HEK293 (cell line): ENCODE results near the gene TRAPPC2L.
A peak's percentile ranks its signal among the peaks of the same experiment; 100 is the strongest.

Experiments used
- CTCF ChIA-PET: fragments of 350-600 bp; formaldehyde crosslinking; extraction: SDS; loops from one replicate; lab custom pipeline; 2021; ENCODE audit warnings: antibody characterized with exemption; lab: Yijun Ruan, JAX
- POLR2A ChIA-PET: fragments of 300-600 bp; formaldehyde crosslinking; extraction: SDS; loops from one replicate; lab custom pipeline; 2020; ENCODE audit warnings: antibody characterized with exemption, inconsistent platforms; lab: Yijun Ruan, JAX
- H3K27ac ChIP-seq: fragments of 200-500 bp; sonication (Bioruptor generic); 2 replicates; pipeline ENCODE4 v1.5.1; 2014; ENCODE audit warnings: low read depth, low read length, control low read depth, inconsistent platforms; ENCODE audit errors: extremely low read depth
- H3K36me3 ChIP-seq, 2 experiments: fragments of 200-500 bp in 1 of 2; sonication (Bioruptor generic) in 1 of 2; 1 replicate in 1 of 2; 2 replicates in 1 of 2; pipeline ENCODE4 v1.5.1; 2014 to 2017; ENCODE audit warnings: inconsistent platforms in 2 of 2, low read length in 2 of 2; ENCODE audit not compliant: control insufficient read depth in 2 of 2, insufficient read depth in 1 of 2
- H3K4me1 ChIP-seq: fragments of 200-500 bp; sonication (Bioruptor generic); 2 replicates; pipeline ENCODE4 v1.5.1; 2014; ENCODE audit warnings: mild to moderate bottlenecking, low read length, inconsistent platforms; ENCODE audit not compliant: control insufficient read depth, insufficient read depth
- H3K4me3 ChIP-seq: 2 replicates; pipeline ENCODE4 v1.5.1; 2011; ENCODE audit warnings: low read depth, mild to moderate bottlenecking, control low read depth, low read length, moderate library complexity
- H3K9me3 ChIP-seq: fragments of 200-500 bp; sonication (Bioruptor generic); 2 replicates; pipeline ENCODE4 v1.5.1; 2014; ENCODE audit warnings: low read depth, low read length, inconsistent platforms; ENCODE audit not compliant: control insufficient read depth, insufficient read depth
- SCRT1 ChIP-seq: fragments of 450-650 bp; formaldehyde crosslinking; IDR thresholded peaks from 2 replicates; pipeline ENCODE4 v1.5.1; 2016; ENCODE audit warnings: missing biosample characterization, missing genetic modification characterization, borderline replicate concordance
- ZBTB21 ChIP-seq: fragments of 450-650 bp; formaldehyde crosslinking; IDR thresholded peaks from 2 replicates; pipeline ENCODE4 v1.5.1; 2017; ENCODE audit warnings: missing biosample characterization, missing genetic modification characterization
- ZFP3 ChIP-seq: fragments of 450-650 bp; formaldehyde crosslinking; IDR thresholded peaks from 2 replicates; pipeline ENCODE4 v1.5.1; 2016; ENCODE audit warnings: low read depth, missing biosample characterization, missing genetic modification characterization
- ZNF112 ChIP-seq: fragments of 450-650 bp; formaldehyde crosslinking; IDR thresholded peaks from 2 replicates; pipeline ENCODE4 v1.5.0; 2017; ENCODE audit warnings: missing biosample characterization, missing genetic modification characterization
- ZNF140 ChIP-seq: fragments of 450-650 bp; formaldehyde crosslinking; IDR thresholded peaks from 2 replicates; pipeline ENCODE4 v1.5.1; 2016; ENCODE audit warnings: missing biosample characterization, missing genetic modification characterization
- ZNF239 ChIP-seq: fragments of 450-650 bp; formaldehyde crosslinking; IDR thresholded peaks from 2 replicates; pipeline ENCODE4 v1.5.1; 2016; ENCODE audit warnings: missing biosample characterization, missing genetic modification characterization
- ZNF37A ChIP-seq: fragments of 450-650 bp; IDR thresholded peaks from 2 replicates; pipeline ENCODE4 v1.5.1; 2018; ENCODE audit warnings: missing biosample characterization, missing genetic modification characterization
- ZNF501 ChIP-seq: fragments of 450-650 bp; formaldehyde crosslinking; IDR thresholded peaks from 2 replicates; pipeline ENCODE4 v1.5.1; 2016; ENCODE audit warnings: missing biosample characterization, missing genetic modification characterization
- ZNF514 ChIP-seq: fragments of 450-650 bp; formaldehyde crosslinking; IDR thresholded peaks from 2 replicates; pipeline ENCODE4 v1.5.1; 2016; ENCODE audit warnings: missing biosample characterization, missing genetic modification characterization
- ZNF658 ChIP-seq: fragments of 450-650 bp; formaldehyde crosslinking; IDR thresholded peaks from 2 replicates; pipeline ENCODE4; 2016; ENCODE audit warnings: missing biosample characterization, missing genetic modification characterization
- ZNF677 ChIP-seq: fragments of 450-650 bp; IDR thresholded peaks from 2 replicates; pipeline ENCODE4 v1.5.0; 2018; ENCODE audit warnings: missing biosample characterization, mild to moderate bottlenecking, missing genetic modification characterization, moderate library complexity
- ZNF747 ChIP-seq: fragments of 450-650 bp; formaldehyde crosslinking; IDR thresholded peaks from 2 replicates; pipeline ENCODE4 v1.5.1; 2016; ENCODE audit warnings: missing biosample characterization, missing genetic modification characterization
- ZNF776 ChIP-seq: fragments of 450-650 bp; formaldehyde crosslinking; IDR thresholded peaks from 2 replicates; pipeline ENCODE4 v1.5.0; 2017; ENCODE audit warnings: missing biosample characterization, missing genetic modification characterization, borderline replicate concordance
- ZNF791 ChIP-seq: fragments of 450-650 bp; formaldehyde crosslinking; IDR thresholded peaks from 2 replicates; pipeline ENCODE4 v1.5.1; 2016; ENCODE audit warnings: missing biosample characterization, missing genetic modification characterization
- ZSCAN30 ChIP-seq: fragments of 450-650 bp; IDR thresholded peaks from 2 replicates; pipeline ENCODE4 v1.5.1; 2018; ENCODE audit warnings: missing biosample characterization, mild to moderate bottlenecking, missing genetic modification characterization, moderate library complexity
- TF ChIP-seq, protein P1 (sequence below): fragments of 450-650 bp; formaldehyde crosslinking; IDR thresholded peaks from 2 replicates; pipeline ENCODE4 v1.5.1; 2017; ENCODE audit warnings: missing biosample characterization, mild to moderate bottlenecking, missing genetic modification characterization, moderate library complexity
- TF ChIP-seq, protein P2 (sequence below): fragments of 450-650 bp; formaldehyde crosslinking; IDR thresholded peaks from 2 replicates; pipeline ENCODE4 v1.5.1; 2016; ENCODE audit warnings: missing biosample characterization, missing genetic modification characterization, low read depth
- TF ChIP-seq, protein P3 (sequence below): fragments of 450-650 bp; formaldehyde crosslinking; IDR thresholded peaks from 2 replicates; pipeline ENCODE4 v1.5.1; 2016; ENCODE audit warnings: missing biosample characterization, missing genetic modification characterization
- TF ChIP-seq, protein P4 (sequence below): fragments of 450-650 bp; formaldehyde crosslinking; IDR thresholded peaks from 2 replicates; pipeline ENCODE4 v1.5.1; 2016; ENCODE audit warnings: missing biosample characterization, missing genetic modification characterization

TRAPPC2L gene

DNA sequence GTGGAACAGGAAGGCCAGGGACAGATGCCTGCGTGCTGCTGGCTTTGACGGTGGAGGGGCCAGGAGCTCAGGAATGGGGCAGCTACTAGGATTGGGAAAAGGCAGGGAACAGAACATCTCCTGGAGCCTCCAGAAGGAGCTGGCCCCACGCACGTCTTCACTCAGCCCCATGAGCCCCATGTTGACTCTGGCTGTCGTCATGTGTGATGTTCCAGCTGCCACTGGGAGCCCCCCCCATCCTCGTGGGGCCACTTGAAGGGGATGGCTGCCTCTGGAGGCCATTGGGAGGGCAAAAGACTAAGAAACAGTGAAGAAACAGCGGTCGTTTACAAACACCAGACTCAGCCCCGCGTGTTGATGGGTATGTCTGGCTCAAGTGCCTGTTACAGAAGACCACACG is 26.7 kb upstream of the TRAPPC2L start (continued):
- TF ChIP-seq, protein P1, sequence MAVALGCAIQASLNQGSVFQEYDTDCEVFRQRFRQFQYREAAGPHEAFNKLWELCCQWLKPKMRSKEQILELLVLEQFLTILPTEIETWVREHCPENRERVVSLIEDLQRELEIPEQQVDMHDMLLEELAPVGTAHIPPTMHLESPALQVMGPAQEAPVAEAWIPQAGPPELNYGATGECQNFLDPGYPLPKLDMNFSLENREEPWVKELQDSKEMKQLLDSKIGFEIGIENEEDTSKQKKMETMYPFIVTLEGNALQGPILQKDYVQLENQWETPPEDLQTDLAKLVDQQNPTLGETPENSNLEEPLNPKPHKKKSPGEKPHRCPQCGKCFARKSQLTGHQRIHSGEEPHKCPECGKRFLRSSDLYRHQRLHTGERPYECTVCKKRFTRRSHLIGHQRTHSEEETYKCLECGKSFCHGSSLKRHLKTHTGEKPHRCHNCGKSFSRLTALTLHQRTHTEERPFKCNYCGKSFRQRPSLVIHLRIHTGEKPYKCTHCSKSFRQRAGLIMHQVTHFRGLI, result no peak
- TF ChIP-seq ZNF658 (tag by site-specific recombination), result no peak
- no peak for TF ChIP-seq ZNF776 (tag by site-specific recombination)
- TF ChIP-seq ZNF112 (tag by site-specific recombination), result no peak
- TF ChIP-seq ZSCAN30 (tag by site-specific recombination), result no peak
- TF ChIP-seq ZNF791 (tag by site-specific recombination), result no peak
- TF ChIP-seq, protein P2, sequence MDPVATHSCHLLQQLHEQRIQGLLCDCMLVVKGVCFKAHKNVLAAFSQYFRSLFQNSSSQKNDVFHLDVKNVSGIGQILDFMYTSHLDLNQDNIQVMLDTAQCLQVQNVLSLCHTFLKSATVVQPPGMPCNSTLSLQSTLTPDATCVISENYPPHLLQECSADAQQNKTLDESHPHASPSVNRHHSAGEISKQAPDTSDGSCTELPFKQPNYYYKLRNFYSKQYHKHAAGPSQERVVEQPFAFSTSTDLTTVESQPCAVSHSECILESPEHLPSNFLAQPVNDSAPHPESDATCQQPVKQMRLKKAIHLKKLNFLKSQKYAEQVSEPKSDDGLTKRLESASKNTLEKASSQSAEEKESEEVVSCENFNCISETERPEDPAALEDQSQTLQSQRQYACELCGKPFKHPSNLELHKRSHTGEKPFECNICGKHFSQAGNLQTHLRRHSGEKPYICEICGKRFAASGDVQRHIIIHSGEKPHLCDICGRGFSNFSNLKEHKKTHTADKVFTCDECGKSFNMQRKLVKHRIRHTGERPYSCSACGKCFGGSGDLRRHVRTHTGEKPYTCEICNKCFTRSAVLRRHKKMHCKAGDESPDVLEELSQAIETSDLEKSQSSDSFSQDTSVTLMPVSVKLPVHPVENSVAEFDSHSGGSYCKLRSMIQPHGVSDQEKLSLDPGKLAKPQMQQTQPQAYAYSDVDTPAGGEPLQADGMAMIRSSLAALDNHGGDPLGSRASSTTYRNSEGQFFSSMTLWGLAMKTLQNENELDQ (tag by site-specific recombination), result no peak
- TF ChIP-seq SCRT1 (tag by site-specific recombination), result no peak
- TF ChIP-seq, protein P3, sequence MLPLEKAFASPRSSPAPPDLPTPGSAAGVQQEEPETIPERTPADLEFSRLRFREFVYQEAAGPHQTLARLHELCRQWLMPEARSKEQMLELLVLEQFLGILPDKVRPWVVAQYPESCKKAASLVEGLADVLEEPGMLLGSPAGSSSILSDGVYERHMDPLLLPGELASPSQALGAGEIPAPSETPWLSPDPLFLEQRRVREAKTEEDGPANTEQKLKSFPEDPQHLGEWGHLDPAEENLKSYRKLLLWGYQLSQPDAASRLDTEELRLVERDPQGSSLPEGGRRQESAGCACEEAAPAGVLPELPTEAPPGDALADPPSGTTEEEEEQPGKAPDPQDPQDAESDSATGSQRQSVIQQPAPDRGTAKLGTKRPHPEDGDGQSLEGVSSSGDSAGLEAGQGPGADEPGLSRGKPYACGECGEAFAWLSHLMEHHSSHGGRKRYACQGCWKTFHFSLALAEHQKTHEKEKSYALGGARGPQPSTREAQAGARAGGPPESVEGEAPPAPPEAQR, result no peak

DNA sequence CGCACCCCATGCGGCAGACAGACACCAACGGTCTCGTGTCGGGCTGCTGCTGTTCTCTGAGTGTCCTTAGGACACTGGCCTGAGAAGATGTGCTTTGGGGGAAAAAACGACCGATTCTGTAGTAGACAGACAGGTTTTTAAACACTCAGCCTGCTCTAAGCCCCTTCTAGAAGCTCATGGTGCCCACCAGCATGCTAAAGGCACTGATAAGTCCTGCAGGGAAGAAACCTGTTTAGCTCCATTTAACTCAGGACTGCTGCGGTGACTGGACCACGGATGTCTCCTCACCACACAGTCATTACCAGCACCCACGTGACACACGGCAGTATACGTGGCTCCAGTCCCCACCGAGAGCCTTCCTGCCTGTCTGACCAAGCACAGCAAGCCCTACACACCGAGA is 26.1 kb upstream of the TRAPPC2L start:
- ChIA-PET CTCF (interaction anchor here (0.7 kb wide), 1 partner anchor 24 kb away, joined by 3 read pairs; no protein-coding TSS in a partner anchor), POLR2A (no interaction called here)
- Histone ChIP-seq H3K4me3 (no peak overlapping the region), H3K36me3 (peaks cover 0 to 3% of the 10 kb centered on the region in 2 experiments; a peak in 1 of 3 replicates), H3K27ac (no peak overlapping the region), H3K4me1 (no peaks in the 10 kb centered on the region), H3K9me3 (no peaks in the 10 kb centered on the region)
- TF ChIP-seq ZNF239 (peak; percentile 100), ZBTB21 (no peak), ZFP3 (no peak), ZNF37A (tag by site-specific recombination) (no peak)

DNA sequence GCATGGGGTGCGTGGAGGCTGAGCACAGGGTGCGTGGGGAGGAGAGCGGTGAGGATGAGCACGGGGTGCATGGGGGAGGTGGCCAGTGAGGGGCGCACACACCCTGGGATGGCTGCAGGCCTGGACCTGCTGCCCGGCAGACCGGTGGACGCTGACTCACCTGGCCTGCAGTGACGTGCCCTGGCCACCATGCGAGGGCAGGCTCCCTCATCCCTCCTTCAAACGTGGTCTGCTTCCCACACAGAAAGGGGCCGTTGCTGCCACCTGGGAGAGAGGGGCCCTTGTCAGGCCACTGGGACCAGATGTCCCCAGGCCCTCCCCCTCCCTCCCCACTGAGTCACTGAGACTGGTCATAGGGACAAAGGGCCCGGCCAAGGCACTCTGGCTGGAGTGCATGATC is 25.1 kb upstream of the TRAPPC2L start:
- H3K27ac ChIP-seq, result no peak overlapping the region
- CTCF ChIA-PET, result no interaction called here
- no peaks in the 10 kb centered on the region for H3K4me1 ChIP-seq
- TF ChIP-seq, protein P4, sequence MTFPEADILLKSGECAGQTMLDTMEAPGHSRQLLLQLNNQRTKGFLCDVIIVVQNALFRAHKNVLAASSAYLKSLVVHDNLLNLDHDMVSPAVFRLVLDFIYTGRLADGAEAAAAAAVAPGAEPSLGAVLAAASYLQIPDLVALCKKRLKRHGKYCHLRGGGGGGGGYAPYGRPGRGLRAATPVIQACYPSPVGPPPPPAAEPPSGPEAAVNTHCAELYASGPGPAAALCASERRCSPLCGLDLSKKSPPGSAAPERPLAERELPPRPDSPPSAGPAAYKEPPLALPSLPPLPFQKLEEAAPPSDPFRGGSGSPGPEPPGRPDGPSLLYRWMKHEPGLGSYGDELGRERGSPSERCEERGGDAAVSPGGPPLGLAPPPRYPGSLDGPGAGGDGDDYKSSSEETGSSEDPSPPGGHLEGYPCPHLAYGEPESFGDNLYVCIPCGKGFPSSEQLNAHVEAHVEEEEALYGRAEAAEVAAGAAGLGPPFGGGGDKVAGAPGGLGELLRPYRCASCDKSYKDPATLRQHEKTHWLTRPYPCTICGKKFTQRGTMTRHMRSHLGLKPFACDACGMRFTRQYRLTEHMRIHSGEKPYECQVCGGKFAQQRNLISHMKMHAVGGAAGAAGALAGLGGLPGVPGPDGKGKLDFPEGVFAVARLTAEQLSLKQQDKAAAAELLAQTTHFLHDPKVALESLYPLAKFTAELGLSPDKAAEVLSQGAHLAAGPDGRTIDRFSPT (tag by site-specific recombination), result no peak
- TF ChIP-seq ZNF501 (no peak), ZNF747 (tag by site-specific recombination) (no peak), ZNF140 (tag by site-specific recombination) (no peak), ZNF514 (tag by site-specific recombination) (no peak), ZNF677 (tag by site-specific recombination) (no peak)
- POLR2A ChIA-PET, result no interaction called here
- H3K36me3 ChIP-seq, result peaks cover 0 to 3% of the 10 kb centered on the region in 2 experiments; a peak in 1 of 3 replicates
- H3K9me3 ChIP-seq, result no peaks in the 10 kb centered on the region
- H3K4me3 ChIP-seq, result no peak overlapping the region
